ENCODE measurements around the gene DISC1.
"Not testable (repeated sequence)": the region's sequence is repeated elsewhere in the genome, so short reads cannot be mapped to it uniquely, and the experiment has no call there.

The DISC1 gene

DNA sequence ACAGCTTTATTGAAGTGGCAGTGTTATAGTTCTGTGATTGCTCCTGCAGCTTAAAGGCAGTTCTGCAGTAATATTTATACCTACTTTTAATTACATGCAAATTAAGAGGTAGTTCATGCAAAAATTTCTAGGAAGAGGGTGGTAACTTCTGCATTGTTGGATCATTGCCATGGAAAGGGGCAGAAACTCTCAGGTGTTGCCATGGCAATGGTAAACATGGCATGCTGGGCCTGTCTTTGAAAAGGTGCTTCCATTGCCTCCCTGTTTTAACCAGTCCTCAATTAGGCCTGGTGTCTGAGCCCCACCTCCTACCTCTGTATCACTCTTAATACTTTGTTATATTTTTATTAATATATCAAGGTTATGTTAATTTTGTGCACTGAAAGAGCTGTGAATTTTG lies 104.7 kb downstream of the DISC1 start:
- DNase-seq (ENCODE audit: low spot score), result no peak

DNA sequence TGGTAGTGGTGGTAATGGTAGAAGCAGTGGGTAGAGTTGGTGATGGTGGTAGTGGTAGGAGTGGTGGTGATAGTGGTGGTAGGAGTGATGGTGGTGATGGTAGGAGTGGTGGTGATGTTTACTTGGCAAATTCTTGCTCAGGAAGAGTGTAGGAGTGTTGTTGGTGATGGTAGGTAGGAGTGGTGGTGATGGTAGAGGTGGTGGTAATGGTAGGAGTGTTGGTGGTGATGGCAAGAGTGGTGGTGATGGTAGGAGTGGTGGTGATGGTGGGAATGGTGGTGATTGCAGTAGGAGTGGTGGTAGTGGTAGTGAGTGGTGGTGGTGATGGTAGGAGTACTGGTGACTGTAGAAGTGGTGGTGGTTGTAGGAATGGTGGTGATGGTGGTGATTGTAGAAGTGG lies 106.5 kb downstream of the DISC1 start:
- no peak for DNase-seq (ENCODE audit: low spot score)

DNA sequence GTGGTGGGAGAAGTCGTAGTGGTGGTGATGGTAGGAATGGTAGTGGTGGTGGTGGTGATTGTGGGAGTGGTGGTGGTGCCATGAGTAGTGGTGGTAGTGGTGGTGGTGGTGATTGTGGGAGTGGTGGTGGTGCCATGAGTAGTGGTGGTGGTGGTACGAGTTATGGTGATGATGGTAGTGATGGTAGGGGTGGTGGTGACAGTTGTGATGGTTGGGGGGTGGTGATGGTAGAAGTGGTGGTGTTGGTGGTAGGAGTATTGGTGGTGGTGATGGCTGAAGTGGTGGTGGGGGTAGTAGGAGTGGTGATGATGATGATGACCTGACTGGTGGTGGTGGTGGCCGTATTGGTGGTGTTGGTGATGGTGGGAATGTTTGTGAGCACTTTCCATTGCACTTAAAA lies 107.1 kb downstream of the DISC1 start:
- no peak for DNase-seq (ENCODE audit: low spot score)

DNA sequence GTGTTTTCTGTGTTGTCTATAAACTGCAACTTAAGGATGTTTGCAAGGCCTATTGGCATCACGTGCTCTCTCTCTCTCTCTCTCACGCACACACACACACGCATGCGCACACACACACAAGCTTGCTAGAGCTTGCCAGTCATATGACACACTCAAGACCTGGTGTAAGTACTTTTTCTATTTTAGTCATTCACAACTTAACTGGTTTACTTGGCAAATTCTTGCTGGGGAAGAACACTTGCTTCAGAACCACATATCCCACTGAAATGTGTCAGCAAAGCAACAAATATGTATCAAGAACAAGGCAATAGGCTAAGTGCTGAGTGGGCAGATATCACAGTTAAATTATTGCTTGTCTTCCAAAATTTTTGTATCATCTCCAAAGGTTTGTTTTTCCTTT lies 107.8 kb downstream of the DISC1 start:
- DNase-seq (ENCODE audit: low spot score), result no peak

DNA sequence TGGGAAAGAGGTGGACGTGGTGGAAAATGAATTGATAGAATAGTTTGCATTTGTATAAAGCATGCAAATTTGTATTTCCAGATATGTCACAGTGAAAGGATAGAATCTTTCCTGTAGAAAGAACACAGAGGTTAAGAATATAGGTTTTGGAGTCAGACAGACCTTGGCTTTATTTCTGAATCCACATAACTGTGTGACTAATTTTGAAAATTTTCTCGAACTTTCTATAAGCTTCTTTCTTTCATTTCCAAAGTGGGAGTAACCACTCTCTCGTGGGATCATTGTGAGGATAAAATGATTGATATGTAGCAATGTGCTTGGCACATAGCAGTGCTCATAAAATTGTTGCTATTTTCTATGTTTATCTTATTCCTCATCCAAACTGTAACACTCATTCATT lies 108.8 kb downstream of the DISC1 start:
- no peak for DNase-seq (ENCODE audit: low spot score)

DNA sequence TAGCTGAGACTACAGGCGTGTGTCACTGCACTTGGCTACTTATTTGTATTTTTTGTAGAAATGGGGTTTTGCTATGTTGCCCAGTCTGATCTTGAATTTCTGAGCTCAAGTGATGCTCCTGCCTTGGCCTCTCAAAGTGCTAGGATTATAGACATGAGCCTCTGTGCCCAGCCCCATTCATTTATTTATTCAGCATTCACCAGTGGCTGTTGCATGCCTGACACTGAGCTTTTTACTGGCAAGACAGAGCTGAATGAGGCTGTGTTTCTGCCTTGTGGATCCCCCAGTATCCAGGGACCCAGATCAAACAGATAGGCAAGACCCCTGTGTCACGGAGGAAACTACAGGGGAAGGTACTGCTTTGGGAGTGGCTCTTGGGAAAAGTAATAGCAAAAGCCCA lies 109.4 kb downstream of the DISC1 start:
- no peak for DNase-seq (ENCODE audit: low spot score)

DNA sequence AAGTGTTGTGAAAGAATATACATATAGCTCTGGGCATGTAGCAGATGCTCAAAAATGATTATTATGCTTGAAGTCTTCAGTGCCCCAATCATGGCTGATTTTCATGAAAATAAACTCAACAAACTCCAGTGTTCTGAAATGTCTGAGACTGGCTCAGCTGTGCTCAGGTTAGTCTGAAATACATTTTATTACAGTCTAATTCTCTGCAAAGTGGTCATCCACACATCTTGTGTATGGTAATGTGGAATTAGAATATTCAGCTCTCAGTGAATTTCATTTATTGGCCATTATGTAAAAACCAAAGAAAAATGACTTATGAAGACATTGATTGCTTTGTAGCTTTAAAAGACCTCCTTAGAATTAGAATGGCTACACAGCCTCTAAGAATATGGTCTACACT lies 109.9 kb downstream of the DISC1 start:
- DNase-seq (ENCODE audit: low spot score), result no peak

DNA sequence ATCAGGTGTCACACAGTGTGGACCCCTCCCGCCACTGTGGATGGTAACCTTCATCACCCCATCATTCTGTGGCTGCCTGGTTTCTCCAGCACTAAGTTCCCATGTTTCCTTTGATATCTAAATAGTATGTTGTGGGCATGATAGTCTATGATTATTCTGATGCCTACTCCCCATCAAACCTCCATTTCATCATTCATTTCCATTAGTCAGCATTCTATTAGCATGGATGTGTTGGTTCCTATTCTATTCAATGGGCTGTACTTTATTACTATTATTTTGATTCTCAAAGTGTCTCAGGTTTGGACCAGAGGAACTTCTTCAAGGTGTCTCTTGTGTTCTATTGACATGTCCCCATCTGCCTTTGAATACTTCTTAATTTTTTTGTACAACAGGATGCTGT lies 112.0 kb downstream of the DISC1 start:
- no peak for DNase-seq (ENCODE audit: low spot score)

DNA sequence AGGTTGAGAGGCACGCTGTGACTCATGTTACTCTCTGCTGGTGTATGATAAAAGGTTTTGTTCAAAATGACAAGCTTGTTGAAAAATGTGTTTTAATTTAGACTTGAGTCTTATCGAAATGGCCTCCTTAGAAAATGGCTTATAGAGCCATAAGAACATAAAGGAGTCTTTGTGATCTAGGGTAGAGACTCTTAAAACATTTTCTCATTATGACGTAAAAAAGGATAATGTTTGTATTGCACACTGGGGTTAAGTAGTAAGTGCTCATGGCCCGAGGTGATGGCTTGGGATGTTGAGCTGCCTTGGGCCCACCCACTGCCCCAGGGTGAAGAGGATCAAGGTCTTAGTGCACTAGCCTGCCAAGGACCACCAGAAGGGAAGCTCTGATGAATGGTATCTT lies 117.4 kb downstream of the DISC1 start:
- DNase-seq (ENCODE audit: low spot score), result no peak

DNA sequence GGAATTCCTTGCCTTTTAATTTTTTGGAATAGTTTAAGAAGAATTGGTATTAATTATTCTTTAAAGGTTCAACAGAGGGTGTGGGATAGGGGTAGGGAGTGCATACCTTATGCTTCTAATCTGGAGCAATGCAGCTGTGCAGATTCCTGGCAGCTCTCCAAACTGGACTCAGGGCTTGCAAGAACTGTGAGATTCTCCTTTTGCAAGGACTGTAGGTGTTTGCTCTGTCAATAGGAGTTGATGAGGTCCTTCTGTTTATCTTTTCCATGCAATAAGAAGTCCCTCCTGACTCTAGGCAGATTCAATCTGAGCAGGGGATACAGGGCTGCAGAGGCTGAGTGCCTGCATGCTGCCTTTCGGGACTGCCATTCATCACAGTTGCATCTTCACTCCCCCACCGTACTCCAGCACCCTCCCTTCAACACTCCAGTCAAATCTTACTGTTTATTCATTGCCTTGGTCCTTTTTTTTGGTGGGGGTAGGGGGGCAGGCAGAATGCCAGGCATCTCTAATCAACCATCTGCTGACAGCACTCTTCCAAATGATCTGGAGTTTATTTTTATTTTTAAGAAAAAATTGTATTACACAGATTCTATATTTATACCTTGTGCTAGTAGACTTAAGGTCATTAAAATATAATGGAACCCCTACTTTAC lies 122.3 kb downstream of the DISC1 start:
- no peak for DNase-seq (ENCODE audit: low spot score)

DNA sequence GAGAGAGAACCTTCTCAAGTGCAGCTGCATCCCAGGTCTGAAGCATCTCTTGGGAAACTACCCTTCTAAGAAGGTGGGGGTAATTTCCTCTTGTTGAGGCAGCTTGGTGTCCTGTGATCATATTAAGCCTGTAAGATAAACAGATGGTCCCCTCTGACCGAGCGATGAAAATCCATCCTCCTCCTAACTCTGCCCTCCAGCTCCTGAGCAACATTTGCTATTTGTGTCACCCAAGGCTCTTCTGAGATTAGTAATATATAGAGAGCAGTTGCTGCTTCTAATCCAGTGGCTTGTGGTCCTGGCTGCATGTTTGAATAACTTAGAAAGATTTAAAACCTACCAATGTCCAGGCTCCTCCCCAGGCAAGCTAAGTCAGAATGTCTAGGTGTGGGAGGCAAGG lies 123.7 kb downstream of the DISC1 start:
- no peak for DNase-seq (ENCODE audit: low spot score)

DNA sequence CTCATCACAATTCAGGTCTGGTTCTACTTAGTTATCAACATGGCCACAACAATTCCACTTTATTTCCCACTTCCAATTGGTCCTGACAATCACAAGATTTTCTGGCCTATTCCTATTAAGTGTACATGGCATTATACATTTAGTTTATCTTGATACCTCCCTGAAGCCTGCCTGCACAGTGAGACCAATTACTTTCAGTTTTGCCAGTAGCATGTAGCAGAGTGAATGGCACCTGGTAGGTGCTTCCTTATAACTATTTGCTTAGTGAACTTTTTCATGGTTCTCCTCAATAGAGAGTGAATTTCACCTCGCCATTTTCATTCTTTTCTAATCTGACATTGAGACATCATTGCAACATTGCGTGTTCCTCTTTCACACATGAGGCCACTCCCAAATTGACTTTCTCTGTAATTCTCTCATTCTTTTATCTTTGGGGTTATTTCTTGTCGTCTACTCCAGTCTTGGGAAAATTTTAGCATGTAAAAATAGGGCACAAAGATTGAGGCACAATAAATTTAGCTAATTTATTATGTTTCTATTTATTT lies 124.3 kb downstream of the DISC1 start:
- DNase-seq (ENCODE audit: low spot score), result no peak

DNA sequence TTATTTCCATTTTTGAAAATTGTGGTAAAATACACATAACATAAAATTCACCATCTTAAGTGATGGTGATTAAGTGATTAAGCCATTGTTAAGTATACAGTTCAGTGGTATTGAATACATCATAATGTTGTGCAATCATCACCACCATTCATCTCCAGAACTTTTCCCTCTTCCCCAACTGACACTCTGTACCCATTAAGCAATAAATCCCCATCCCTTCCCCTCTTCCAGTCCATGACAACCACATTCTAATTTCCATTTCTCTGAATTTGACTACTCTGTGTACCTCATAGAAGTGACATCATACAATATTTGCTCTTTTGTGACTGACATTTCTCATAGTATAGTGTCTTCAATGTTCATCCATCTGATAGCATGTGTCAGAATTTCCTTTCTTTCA lies 124.8 kb downstream of the DISC1 start:
- no peak for DNase-seq (ENCODE audit: low spot score)

DNA sequence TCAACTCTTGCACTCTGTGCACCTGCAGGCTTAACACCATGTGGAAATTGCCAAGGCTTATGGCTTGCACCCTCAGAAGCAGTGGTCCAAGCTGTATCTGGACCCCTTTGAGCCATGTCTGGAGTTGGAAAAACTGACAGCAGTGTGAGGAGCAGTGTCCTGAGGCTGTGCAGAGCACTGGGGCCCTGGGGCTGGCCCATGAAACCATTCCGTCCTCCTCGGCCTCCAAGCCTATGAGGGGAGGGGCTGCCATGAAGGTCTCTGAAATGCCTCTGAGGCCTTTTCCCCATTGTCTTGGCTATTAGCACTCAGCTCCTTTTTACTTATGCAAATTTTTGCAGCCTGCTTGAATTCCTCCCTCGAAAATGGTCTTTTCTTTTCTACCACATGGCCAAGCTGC lies 126.7 kb downstream of the DISC1 start:
- DNase-seq (ENCODE audit: low spot score), result no peak

DNA sequence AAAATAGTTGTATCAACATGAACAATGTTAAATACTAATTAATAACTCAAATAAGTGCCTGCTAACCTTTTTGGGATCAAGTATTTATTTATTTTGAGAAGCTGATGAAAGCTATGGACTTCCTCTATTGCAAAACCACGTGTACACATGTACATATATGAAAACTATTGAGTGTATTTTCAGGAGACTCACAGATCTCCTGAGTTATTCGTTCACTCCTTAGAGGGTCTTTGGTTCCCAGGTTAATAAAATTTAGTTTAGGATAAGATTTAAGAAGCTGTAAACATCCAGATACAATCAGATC lies 130.5 kb downstream of the DISC1 start:
- no peak for DNase-seq (ENCODE audit: low spot score)

DNA sequence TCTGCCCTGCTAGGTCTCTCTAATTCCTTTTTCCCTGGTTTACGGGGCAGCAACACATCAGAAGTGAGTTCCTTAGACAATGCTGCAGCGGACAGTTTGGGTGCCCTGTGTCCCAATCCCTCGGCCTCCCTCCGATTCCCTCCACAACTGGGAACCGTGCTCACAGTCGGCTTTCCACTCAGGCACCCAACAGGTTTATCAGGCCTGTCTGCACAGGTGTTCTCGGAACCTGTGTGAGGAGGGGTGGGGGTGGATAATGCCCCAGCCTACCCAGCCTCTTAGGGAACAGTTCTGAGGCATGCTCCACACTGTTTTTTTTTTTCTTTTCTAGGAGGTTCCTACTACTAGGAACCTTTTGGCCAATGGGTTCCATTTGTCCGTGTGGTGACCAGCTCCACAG lies 131.2 kb downstream of the DISC1 start:
- DNase-seq (ENCODE audit: low spot score), result no peak

DNA sequence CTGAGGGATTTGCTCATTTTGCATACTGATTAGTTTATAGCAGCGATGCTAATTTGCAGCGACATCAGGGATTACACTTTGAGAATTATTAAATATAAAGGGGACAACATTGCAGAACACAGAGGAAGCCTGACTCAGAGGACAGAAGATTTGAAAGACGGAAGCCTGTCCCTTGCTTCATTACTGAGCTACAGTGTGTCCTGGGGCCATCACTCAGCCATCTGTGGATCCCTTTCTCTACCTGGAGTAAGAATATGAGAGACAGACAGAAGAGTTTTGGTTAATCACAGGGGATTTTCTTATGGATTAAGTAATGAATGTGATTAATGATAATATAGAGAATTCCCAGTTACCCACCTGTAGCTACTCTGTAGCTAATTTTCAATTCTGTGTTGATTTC lies 134.7 kb downstream of the DISC1 start:
- no peak for DNase-seq (ENCODE audit: low spot score)

DNA sequence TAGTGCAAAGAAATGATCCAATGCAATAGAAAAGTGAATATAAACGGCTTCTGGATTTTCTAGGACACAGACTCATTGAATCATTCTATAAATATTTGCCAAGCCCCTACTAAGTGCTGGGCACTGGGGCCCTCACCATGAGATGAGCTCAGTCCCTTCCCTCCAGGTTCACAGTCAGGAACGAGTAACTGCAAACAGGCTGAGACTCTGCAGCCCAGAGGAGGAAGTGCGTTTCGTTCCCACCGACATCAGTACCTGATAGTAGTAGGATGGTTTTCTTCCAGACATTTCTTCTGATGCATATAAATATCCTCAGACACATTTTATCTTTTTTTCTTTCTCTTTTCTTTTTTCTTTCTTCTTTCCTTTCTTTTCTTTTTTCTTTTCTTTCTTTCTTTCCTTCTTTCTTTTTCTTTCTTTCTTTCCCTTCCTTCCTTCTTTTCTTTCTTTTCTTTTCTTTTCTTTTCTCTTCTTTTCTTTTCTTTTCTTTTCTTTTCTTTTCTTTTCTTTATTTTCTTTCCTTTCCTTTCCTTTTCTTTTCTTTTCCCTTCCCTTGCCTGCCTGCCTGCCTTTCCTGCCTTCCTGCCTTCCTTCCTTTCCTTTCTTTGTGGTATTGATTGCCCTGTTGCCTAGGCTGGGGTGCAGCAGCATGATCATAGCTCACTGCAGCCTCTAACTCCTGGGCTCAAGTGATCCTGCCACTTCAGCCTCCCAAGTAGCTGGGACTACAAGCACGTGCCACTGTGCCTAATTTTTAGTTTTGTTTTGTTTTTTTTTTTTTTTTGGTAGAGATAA lies 135.4 kb downstream of the DISC1 start:
- DNase-seq (ENCODE audit: low spot score), result no peak

DNA sequence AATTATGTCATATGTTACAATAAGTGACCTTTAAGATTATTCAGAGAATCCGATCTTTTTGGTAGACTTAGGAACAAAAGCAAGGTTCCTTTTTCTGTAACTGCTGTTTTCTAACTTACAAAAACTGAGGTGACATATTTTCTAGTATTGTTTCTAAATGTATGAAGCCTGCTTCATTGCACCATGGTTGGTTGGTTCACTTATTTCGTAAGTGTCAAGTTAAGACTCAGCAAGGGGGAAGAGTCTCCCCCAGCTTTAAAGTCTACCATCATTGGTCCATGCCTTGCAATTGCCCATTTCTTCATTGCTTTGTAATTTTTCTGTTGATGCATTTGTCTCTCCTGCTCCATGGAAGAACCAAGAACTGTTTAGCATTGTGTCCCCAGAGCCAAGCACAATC lies 136.9 kb downstream of the DISC1 start:
- no peak for DNase-seq (ENCODE audit: low spot score)

DNA sequence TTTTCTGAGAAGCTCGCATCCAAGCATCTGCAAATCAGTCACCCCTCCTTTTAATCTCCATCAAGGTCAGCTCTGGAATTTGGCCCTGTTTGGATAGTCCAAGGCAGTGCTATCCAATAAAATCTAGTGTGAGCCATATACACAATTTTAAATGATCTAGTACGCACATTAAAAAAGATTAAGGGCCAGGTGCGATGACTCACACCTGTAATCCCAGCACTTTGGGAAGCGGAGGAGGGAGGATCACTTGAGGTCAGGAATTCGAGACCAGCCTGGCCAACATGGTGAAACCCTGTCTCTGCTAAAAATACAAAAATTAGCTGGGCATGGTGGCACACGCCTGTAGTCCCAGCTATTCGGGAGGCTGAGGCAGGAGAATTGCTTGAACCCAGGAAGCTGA lies 139.2 kb downstream of the DISC1 start:
- not testable (repeated sequence) for DNase-seq (ENCODE audit: low spot score)

DNA sequence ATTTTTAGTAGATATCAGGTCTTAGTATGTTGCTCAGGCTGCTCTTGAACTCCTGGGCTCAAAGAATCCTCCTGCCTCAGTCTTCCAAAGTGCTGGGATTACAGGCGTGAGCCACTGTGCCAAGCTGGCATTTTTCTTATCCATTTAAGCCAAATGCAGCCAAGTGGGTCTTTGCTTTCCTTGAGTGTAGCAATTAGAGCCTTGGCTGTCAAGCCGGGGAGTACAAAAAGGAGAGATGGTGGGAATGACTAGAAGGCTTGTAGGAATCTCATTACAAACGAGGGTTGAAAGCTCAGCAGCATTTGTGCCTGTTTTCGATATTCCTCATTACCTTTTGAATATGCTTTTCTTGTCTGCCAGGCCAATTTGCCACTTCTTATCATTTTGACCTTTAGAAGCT lies 140.9 kb downstream of the DISC1 start:
- DNase-seq (ENCODE audit: low spot score), result no peak

DNA sequence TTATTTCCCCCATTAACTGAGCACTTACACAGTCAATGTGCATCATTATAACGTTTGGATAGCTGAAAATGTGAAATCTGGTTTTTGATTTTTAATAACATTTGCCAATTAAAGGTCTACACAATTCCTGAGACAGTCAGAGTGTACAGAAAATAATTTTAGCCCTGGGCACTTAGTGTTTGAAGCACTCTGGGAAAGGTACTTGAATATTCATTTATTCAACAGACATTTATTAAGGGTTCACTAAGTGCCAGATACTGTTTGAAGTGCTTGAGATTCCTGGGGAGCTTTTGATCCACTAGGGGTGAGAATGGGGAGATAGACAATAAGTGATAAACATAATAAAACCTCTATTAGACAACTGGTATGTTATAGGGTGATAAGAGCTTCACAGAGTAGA lies 141.8 kb downstream of the DISC1 start:
- no peak for DNase-seq (ENCODE audit: low spot score)

DNA sequence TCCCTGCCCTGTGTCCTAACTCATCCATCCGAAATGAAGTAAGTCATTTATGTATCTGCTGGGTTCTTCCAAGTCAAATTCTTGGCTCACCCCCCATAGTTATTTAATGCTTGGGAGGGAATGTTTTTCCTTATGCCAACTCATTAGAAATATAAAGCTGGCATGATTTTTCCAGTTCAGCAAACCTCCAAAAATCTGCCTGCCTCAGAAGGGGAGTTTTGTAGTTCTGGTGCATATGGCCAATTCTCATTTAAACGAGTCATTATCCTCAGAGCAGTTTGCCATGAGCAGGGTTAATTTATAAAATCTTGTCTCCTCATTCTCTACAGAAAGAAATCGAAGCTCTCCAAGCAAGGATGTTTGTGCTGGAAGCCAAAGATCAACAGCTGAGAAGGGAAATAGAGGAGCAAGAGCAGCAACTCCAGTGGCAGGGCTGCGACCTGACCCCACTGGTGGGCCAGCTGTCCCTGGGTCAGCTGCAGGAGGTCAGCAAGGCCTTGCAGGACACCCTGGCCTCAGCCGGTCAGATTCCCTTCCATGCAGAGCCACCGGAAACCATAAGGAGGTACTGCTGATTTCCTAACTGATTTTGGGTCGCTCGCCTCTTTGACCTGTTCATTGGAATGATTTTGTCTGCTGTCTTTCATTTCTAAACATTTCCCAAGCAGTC lies 144.1 kb downstream of the DISC1 start:
- DNase-seq (ENCODE audit: low spot score), result no peak
